ENCODE results near the gene TUBGCP2.

The TUBGCP2 gene

DNA sequence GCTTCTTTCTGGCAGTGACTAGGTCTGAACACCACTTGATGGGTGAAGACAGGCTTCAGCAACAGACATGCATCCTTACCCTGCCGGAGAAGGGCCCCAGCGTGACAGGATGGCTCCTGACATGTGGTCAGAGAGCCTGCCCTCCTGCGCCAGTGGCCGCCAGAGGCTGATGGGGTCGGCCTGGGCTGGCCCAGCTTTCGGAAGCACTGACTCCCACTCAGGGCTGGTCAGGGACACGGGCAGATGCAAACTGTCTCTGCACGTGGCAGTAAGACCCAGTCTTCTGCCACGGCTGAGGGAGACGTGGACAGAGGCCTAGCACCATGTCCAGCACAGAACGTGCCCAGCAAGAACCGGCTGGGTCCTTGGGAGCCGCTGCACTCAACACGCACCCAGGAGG lies 10.2 kb downstream of the TUBGCP2 start:
- no peak for DNase-seq

DNA sequence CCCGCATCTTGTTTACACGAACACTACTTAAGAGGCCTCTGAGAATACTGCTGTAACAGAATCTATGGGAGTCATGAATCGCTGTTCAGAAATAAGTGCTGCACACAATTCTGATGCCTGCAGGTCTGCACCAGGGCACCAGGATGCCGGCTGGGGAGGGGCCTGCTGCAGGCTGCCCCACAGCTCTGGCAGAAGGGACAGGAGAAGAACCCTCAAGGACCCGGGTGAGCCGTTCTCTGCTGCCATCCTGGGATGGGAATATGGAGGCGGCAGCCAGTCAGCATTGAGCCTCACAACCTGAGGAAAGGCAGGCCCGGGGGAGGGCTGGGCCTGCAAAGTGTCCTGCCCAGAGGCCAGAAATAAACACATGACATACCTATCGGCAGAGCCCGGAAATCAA lies 11.2 kb downstream of the TUBGCP2 start:
- DNase-seq, result no peak

DNA sequence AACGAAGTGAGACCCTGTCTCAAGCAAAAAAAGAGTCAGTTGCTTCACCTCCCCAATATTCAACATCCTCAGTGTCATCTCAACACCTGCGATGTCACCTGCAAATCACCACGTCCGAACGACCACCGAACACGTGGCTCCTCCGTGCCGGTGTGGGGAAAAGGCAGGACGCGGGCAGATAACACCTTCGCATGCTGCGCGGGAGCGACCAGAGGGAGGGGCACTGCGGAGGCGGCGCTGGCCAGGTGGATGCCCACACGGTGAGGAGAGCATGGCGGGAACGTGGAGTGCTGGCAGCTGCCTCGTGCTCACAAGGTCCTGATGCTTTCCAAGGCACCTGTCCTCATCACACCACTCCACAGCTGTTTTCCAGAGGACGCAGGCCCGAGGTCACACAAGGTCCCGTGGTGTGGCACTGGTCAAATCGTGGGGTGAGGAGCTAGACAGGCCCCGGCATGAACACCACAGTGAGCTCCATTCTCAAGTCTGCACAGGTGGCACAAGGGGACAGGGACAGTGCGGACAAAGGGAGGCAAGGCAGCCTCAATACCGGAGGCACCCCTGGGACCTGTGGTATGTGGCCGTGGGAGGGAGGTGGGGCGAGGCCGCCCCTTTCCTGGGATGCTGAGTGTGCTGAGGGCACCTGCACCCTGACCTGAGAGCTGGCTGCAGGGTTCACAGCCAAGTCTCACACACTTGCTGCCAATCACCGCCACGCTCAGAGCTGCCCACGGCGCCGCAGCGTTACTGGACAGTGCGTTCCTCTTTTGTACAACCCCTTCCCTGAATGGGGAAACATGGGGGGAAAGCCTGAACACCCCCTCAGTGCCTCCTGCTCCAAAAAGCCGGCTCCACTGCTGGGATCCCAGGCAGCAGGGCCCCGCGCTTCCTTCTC lies 13.0 kb downstream of the TUBGCP2 start:
- DNase-seq, result no peak

DNA sequence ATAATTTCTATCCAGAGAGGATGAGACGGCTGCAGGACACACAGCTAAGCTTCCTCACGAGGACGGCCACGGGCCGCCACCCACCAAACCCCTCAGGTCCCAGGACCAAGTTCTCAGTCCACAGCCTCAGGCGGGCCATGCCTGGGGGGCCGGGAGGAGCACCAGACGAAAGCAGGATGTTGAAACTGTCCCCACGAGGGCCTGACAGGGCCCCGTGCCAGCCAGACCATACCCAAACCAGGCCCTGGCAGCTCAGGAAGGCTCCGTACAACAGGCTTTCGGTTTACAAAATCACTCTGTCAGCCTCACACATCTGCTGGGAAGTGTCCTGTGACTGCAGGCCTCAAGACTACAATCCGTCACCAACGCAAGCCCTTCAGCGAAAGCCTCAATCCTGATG lies 14.5 kb downstream of the TUBGCP2 start:
- no peak for DNase-seq

DNA sequence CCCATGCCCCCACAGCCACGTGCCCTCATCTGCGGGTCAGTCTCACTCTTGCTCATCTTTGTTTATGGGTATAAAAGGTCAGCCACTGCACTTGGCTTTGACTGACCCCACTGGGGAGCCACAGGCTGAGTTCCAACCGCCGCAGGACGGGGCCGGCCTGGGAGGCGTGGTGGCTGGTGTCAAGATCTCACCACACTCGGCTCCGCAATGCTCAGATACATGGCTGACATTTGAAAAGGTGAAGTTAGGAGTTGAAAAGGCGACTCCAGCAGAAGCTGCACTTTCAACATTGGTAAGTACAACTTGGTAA lies 14.9 kb downstream of the TUBGCP2 start:
- DNase-seq, result no peak

DNA sequence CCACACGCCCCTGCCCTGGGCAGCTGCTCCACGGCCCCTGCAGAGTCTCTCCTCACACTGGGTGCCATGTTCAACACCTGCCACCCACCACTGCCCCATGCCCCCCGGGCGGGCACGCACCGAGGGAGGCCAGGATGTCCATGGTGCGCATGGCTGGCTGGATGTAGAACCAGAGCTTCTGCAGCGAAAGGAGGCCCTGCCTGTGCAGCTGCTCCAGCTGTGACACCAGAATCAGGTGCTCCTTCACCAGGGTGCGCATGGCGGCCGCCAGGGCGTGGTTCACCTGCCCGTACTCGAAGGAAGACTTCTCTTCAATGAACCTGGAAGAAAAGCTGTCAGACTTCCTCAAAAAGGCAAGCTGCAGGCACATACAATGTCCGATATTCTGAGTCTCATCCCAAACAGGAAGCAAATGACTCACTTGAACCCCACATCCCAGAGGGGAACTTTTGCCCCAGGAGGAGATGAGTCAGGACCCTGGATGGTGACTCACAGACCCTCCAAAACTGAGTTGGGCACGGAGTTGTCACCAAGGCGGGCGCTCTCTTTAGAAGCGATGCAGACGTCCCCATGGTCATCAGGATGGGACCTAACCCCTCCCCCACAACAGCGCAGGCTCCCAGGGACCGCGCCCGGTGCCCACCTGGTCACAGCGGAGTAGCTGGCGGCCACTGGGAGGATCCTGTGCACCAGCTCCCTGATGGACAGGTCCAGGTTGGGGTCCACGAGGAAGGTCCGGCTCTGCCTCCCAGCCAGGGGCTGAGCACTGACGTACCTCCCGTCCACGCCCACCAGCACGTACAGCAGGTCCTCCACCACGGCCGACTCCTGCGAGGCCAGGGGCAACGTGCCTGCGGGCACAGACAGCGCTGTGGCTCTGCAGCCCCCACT lies 15.5 kb downstream of the TUBGCP2 start:
- DNase-seq, result no peak

DNA sequence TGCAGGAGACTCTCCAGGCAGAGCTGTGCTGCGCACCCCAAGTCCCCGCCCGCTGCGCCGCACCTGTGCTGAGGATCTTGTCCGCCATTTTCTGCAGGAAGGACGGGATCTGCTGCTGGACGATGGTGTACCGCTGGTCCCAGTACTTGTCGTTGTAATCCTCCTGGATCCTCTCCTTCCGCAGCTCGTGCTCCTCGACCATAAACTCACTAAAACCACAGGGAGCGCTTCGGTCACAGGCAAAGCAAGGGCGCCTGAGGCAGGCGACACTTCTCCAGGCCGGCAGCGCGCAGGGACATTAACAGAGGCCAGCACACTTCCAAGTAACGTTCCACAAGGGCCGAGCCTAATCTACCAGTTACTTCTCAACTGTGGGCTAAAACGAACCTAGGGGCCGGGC lies 18.9 kb downstream of the TUBGCP2 start:
- no peak for DNase-seq

DNA sequence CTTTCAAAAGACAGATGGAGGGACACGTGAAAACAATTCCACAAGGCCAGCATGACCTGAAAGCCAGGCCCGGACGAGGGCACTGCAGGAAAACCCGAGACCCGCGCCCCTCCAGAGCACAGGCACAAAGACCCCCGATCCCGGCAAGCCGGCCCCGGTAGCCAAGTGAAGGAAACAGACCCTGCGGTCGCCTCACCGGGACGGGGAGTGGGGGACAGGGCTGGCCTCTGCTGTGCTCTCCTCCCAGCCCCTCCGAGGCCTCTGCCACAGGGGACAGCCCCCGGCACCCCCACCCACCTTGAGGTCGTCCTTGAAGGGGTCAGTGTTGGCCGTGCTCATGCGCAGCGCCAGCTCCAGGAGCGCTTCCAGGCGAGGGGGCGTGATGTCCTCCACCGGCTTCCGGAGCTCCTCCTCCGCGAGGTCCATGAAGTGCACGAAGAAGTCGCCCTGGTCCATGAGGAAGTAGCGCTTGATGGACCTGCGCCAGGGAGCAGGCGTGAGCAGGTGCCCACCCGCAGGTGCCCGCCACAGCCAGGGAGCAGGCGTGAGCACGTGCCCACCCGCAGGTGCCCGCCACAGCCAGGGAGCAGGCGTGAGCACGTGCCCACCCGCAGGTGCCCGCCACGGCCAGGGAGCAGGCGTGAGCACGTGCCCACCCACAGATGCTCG lies 20.7 kb downstream of the TUBGCP2 start:
- no peak for DNase-seq

DNA sequence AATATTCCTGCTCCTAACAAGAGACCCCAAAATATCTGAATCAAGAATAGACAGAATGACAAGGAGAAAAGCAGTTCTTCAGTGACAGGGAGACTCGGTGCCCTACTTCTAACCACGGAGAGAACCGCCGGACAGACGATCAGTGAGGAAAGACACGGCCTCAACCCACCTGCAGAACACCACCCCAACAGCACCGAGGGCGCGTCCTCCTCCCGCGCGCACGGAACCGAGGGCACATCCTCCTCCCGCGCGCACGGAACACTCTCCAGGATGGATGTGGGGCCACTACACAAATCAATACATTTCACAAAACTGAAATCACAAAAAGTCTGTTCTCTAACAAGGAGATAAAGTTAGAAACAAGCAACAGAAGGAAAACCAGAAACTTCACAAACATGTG lies 22.3 kb downstream of the TUBGCP2 start:
- no peak for DNase-seq

DNA sequence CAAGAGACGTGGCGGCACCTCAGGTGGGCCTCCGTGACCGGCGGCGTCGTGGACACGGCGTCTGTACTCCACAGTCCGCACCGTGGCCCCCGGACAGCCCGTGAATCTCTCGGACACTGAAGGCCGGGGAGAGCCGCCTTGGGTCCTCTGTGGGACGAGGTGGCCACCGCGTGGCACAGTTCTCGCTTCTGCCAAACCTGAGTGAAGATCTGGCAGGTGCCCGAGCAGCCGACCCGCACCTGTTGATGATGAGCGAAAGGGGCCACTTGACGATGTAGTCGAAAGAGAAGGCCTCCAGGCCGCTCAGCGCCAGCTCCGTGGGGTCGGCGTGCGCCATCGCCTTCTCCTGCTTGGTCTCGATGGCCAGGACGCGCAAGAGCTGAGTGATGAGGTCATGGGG lies 23.5 kb downstream of the TUBGCP2 start:
- no peak for DNase-seq

DNA sequence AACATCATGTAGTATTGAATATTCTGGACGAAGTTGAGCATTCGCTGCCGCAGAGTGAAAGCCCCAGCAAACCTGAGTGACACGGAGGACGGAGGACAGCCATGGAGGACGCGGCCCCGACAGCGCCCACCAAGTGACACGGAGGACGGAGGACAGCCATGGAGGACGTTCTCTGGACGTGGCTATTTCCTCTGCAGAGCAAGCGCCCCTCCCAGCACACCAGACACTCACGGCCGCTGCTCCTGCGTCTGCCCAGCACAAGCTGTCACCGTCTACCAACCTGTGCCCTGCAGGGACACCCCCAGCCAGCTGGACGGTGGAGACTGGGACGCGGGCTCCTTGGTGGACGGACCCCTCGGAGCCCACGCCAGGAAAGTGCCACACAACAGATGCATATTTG lies 24.7 kb downstream of the TUBGCP2 start:
- no peak for DNase-seq

DNA sequence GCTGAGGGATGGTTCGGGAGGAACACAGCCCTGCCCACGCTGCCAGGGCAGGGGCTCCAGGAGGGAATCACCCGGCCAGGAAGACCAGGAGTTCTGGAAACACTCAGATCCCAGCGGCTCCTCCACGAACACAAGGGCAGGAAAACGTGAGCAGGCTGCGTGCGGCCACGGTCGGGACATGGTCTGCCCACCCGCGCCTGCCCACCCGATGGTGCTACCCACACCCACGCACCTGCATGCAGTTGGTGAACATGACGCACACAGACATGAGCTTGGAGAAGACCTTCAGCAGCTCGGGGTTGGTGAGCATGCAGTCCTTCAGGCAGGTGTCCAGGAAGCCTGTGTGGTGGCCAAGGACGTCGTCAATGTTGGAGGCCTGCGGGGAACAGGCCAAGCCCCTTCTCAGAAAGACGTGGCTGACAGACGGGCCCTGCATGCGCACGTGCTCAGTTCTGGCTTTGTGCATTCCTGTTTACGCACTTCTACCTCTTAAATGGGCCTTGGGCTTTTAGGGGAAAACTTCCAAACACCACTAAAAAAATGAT lies 25.8 kb downstream of the TUBGCP2 start:
- no peak for DNase-seq

DNA sequence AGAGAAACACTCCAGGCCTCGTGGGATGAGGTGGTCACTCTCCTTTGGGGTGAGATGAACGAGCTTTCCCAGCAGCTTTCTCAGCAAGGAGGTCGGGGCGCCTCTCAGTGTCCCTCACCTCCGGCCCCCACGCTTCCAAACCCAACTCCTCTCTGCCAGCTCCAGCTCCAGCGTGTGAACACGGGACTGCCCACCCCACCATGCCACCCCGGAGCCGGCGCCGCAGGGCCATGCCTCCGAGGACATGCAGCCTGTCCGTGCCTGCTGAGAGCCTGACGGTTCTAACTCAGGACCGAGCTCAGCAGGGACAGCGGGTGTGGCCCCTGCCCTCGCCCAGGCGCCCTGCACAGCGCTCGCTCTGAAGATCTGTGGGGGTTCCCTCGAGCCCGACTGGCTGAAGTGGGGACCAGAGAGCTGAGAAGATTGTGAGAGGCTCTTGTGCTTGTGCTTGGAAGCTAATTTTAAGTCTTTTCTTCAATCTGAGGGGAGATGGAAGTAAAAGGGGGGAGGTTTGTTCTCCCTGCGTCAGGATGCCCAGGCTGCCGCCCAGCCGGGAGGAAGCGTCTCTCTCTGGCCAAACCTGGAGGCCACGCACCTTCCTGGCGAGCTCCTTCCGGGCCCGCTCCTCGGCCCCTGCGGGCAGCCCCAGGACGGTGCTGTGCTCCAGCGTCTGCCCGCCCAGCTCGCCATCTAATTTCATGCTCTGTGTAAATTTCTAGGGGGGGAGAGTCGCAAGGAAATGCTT lies 26.9 kb downstream of the TUBGCP2 start:
- DNase-seq, result no peak

DNA sequence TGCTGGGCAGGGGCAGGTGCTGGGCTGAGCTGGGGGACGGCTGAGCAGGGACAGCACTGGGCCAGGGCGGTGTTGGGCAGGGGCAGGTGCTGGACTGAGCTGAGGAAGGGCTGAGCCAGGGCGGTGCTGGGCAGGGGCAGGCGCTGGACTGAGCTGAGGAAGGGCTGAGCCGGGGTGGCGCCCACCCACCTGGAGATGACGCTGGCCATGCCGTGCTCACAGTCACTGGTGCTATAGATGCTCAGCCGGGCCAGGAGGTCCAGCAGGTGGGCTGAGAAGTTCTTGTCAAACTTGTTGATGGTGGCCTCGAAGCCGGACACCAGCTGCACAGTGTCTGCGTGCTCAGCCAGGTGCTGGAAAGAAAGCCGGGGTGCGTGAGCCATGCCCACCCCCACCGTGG lies 27.6 kb downstream of the TUBGCP2 start:
- DNase-seq, result no peak

DNA sequence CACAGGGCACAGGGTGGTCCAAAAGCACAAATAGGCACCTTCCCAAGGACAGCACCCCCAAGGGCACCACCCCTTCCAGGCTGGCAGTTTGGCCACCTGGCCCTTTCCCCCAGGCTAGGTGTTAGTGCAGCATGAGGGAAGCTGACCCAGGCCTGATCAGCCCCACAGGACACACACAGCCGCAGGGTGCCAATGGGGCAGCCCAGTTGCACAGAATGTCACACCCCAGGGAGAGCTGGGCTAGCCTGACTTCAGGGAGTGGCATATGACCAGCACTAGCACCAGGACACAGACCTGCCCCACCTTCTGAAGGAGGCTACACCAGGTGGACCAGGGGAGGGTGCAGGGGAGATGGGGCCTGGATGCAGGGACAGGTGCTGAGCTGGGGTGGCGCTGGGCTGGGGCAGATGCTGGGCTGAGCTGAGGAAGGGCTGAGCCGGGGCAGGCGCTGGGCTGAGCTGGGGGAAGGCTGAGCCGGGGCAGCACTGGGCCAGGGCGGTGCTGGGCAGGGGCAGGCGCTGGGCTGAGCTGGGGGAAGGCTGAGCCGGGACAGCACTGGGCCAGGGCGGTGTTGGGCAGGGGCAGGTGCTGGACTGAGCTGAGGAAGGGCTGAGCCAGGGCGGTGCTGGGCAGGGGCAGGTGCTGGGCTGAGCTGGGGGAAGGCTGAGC lies 28.1 kb downstream of the TUBGCP2 start:
- no peak for DNase-seq

DNA sequence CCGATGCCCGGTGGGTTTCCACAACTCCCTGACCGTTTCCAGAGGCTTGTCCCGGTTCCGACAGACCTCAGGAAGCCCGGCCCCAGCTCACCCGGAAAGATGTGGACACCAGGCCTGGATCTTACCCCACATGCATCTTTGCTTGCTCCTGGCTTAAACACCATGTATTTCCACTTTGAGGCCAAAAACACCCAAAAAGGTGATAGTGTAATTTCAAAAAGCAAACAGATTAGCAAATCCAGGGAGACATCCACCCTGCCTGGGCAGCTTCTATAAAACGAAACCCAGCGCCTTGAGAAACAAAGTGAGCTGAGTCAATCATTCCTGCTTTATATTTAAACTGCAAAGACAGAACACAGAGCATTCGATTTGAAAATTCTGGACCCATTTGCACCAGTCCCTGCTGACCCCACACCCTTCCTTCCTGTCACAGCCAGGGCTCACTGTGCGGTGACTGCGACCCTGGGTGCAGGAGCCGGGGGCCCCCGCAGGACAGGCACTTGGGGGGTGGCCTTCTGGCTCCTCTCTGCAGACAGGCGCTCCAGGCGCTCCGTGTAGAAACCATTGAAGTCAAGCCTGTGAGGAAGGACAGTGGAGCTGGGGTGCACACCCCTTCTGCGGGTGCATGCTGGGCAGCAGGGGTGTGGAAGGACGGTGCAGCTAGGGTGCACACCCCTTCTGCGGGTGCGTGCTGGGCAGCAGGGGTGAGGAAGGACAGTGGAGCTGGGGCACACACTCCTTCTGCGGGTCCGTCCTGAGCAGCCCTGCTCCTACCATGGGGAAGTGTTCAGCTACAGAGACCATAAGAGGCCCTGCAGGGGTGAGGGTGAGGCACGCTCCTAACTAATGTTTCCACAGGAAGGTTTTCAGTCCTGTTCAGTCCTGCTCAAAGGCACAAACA lies 29.1 kb downstream of the TUBGCP2 start:
- DNase-seq, result no peak

DNA sequence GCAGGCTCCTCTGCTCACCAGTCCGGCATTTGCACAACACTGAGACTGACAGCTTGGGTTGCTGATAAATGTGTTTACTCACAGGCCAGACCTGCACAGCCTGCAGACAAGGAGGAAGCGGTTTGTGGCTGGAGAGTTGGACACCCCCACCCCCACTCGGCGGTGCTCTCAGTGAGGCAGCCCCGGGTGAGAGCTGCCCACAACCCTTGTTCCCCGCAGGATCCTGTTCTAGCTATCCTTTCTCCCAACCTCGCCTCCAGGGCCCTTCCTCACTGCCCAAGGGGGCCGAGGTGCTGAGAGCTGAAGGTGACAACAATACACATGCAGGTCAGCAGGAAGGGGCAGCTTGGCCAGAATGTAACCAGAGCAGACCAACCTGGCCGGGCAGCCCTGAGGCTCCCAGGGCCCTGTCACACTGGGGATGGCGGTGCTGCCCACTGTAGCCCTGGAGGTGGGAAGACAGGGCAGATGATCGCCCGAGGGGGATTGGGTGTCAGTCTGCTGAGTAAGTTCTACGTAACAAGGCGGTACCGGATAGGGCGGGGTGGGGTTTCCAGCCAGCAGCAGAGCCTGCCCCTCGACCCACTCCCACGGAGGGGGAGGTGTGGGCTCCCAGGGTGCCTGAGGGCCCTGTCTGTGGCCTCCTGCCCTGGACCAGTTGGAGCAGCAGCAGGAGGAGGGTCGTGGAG lies 30.0 kb downstream of the TUBGCP2 start:
- DNase-seq, result no peak

DNA sequence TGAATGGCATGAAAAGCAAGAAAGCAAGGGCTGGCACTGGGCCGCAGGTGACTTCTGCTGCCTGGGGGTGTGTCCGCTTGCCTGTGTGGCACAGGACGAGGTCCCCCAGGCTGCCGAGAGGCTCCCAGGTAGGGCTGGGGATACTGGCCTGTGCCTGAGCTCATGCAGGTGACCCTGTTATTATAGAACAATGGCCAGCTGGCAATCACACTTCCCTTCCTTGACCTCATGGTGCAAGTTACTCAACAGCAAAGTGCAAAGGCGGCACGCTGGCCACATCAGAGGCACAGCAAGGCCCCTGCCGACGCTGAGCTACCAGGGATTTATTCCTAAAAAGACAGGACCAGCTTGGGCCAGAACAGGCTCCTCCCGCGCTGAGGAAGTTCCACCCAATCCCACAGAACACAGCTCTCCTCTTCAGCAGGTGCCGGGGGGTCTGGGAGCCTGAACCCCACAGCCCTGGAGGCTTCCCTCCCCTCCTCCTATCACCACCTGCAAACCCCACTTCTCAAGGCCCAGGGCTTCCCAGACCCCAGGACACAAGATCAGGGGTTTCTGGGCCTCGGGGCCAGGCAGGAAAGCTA lies 30.6 kb downstream of the TUBGCP2 start:
- DNase-seq, result no peak

DNA sequence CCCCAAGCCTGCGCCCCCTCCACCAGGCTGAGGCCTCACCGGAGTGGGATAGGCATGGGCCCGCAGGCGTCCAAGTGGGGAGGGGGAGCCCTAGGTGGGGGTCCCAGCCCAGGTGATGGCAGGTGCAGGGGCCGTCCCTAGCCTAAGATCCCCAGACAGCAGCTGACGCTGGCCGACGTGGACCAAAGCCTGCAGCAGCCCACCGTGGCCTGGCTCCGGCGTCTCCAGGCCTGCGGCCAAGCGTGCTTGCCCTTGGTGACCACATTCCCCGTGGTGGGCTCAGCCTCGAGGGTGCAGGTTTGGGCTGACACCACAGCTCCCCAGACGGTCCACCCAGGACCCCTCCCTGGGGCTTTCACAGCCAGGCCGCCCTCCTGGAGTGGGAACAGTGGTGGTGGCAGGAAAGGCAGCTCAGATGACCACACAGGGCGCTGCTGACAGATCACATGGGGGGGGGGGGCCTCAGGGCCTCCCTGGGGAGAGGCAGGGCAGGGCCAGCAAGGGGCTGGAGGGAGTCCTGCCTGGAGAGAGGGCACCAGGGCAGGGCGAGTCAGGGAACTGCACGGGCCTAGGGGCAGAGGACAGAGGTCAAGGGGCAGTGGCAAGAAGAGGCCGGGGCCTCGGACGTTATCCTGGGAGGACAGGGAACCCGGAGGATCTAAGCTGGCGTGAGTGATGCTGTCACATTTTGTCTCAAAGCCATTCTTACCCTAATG lies 31.2 kb downstream of the TUBGCP2 start:
- DNase-seq, result no peak

Measured in NCI-H1436 (cell line).